Spinal cord (tissue), 10 donors: ENCODE data around the gene ANKS1A. TPM values are rescaled to one million over a fixed set of nuclear protein-coding genes. Genes with fewer than 3 reads are reported as not detected.
A peak's percentile ranks its signal among the peaks of the same experiment; 100 is the strongest.

ENCODE experiments used
- DNase-seq, 6 donors: peaks; one replicate each; pipeline versions ENCODE4 v3.0.0 to v3.0.0-alpha.2; 2013 to 2015; ENCODE audit warnings: low spot score in 6 of 6, low read depth in 4 of 6
- H3K27ac ChIP-seq: one replicate; pipeline ENCODE4 v1.5.1; 2013; ENCODE audit warnings: low read depth, low read length, control low read depth
- H3K27me3 ChIP-seq: one replicate; pipeline ENCODE4 v1.6.1; 2013; ENCODE audit warnings: low read length; ENCODE audit not compliant: control insufficient read depth, insufficient read depth
- H3K36me3 ChIP-seq: one replicate; pipeline ENCODE4 v1.6.1; 2013; ENCODE audit warnings: low read length; ENCODE audit not compliant: control insufficient read depth, insufficient read depth
- H3K4me1 ChIP-seq: one replicate; pipeline ENCODE4 v1.6.1; 2013; ENCODE audit warnings: low read length; ENCODE audit not compliant: control insufficient read depth, insufficient read depth
- H3K4me3 ChIP-seq: one replicate; pipeline ENCODE4 v1.5.1; 2013; ENCODE audit warnings: low read depth, low read length, control low read depth
- H3K9me3 ChIP-seq: one replicate; pipeline ENCODE4 v1.6.1; 2013; ENCODE audit warnings: low read length; ENCODE audit not compliant: control insufficient read depth, insufficient read depth
- WGBS: methylation state at CpG from one replicate; pipeline ENCODE4 v1.1.5; 2013; ENCODE audit warnings: missing lambda C conversion rate; ENCODE audit not compliant: insufficient coverage; 5-methylcytosine and 5-hydroxymethylcytosine counted together
- polyA plus RNA-seq, 2 donors: library from polyadenylated mRNA; unstranded; fragments of 120-200 nt; gene quantifications; one replicate each; pipeline ENCODE4 v1.2.1, GENCODE V29; 2013; ENCODE audit not compliant: insufficient read length in 2 of 2
- total RNA-seq, 2 donors: library from RNA; depleted of rRNA in 1 of 2; stranded (reverse); fragments of 120-200 nt in 1 of 2; fragments of >200 nt in 1 of 2; gene quantifications; one replicate each; pipeline versions ENCODE4 v1.2.3 to v1.2.4, GENCODE V29; 2013 to 2014
- donor health status: healthy.

The ANKS1A gene
- total and polyA plus RNA-seq, 4 donors = 31.1 to 53.6 (median 42.4) TPM

DNA sequence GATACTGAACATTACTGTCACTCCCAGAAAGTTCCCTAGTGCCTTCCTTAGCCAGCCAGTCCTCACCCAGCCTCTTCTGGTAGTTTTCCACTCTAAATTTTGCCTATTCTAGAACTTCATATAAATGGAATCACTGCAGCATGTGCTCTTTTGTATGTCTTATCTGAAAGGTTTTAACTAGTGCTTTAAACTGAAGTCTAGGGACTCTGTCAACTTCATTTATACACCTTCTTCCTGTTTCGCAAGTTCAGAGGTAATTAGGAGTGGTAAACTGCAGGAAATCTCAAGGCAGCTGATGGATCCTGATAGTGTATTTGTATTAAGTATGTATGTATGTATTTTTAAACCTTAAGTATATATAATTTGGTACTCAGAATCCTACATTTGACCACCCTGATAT lies 157.8 kb downstream of the ANKS1A start:
- no peaks in the 10 kb centered on the region for H3K36me3 ChIP-seq
- no peaks in the 10 kb centered on the region for H3K9me3 ChIP-seq
- peaks cover 60% of the 10 kb centered on the region for H3K4me1 ChIP-seq
- no peak for DNase-seq
- no CpG with 5 or more reads among the region's 1 CpG for WGBS
- H3K27ac ChIP-seq = peak overlapping the region; percentile 82
- H3K4me3 ChIP-seq = no peak overlapping the region
- no peaks in the 10 kb centered on the region for H3K27me3 ChIP-seq

DNA sequence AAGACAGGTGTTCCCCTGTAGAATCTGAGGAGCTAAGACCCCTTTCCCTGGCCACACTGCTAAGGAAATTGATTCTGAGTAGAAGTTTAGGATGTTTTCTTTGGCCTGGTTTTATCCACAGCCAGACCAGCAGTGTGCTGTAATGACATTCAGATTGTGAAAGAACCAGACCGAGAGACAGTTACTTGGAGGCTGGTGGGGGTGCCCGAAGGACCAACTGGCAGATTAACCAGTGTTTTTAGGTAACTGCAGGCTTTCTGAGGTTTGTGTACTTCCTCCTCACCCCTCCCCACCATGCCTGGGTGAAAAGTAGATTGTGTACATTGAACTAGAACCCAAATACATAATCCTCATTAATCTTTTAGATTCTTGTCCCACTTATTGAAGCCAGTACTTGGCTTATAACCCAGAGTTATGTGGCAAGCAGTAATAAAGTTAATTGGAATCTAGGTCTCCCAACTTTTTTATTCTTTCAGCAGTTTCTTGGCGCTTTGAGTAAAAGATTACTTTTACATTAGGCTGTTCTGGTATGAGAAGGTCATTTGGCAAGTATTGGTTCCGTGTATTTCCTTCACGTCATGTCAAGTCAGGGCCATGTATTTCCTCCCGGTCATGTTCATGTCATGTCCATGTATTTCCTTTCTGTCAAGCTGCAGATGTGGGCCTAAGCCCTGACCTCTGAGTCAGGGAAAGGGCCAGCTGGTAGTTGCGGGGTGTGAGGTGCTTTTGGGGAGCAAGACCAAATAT lies 158.4 kb downstream of the ANKS1A start:
- 77% methylated on average over 5 of the region's 7 CpGs for WGBS
- H3K4me3 ChIP-seq = no peak overlapping the region
- H3K4me1 ChIP-seq = peaks cover 66% of the 10 kb centered on the region
- DNase-seq = no peak
- H3K9me3 ChIP-seq = no peaks in the 10 kb centered on the region
- no peaks in the 10 kb centered on the region for H3K27me3 ChIP-seq
- H3K36me3 ChIP-seq = no peaks in the 10 kb centered on the region
- peak overlapping the region; percentile 82 for H3K27ac ChIP-seq

DNA sequence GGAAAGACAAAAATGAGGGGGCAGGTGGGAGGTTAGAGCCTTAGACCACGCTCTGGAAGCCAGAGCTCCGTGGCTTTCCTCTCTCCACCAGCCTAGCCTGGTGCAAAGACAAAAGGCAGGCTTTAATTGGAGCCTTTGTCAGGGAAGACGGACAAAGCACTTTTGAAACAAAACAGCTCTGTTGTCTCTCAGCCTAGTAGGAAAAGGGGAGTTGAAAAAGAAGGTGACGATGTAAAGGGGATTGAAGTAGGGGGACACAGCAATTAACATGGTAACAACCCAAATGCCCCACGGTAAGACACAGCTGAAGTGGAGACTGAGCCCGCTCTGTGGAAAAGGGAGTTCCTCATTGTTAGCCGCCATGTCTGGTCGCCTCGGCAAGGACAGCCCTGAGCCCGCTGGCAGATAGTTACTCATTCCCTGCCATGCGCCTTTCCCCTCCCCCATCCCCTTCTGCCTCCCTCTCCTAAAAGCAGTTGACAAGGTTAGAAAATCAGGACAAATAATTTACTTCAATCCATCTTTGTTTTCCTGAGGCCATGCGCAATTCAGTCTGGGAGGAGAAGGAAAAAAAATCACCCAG lies 159.1 kb downstream of the ANKS1A start:
- Histone ChIP-seq H3K9me3 (no peaks in the 10 kb centered on the region), H3K4me3 (no peak overlapping the region), H3K27me3 (no peaks in the 10 kb centered on the region), H3K4me1 (peaks cover 69% of the 10 kb centered on the region), H3K27ac (peak overlapping the region; percentile 82), H3K36me3 (no peaks in the 10 kb centered on the region)
- DNase-seq = peak in 2 of 6 donors; percentile 76 to 87
- WGBS = 10% methylated on average over 11 of the region's 12 CpGs

- Histone ChIP-seq H3K4me3 (no peak overlapping the region), H3K27ac (peak overlapping the region; percentile 82), H3K36me3 (no peaks in the 10 kb centered on the region), H3K9me3 (no peaks in the 10 kb centered on the region), H3K27me3 (no peaks in the 10 kb centered on the region), H3K4me1 (peaks cover 72% of the 10 kb centered on the region)
- DNase-seq = peak in 3 of 6 donors; percentile 62 to 93 (median 85)
- 13% methylated on average over 11 of the region's 11 CpGs for WGBS
Measured at GRCh38 chr6:35048631-35049083, 159.6 kb downstream of the ANKS1A start.

- 62% methylated on average over 3 of the region's 10 CpGs for WGBS
- H3K4me1 ChIP-seq = peaks cover 72% of the 10 kb centered on the region
- DNase-seq = peak in 1 of 6 donors; percentile 58
- no peaks in the 10 kb centered on the region for H3K36me3 ChIP-seq
- no peaks in the 10 kb centered on the region for H3K27me3 ChIP-seq
- peak overlapping the region; percentile 82 for H3K27ac ChIP-seq
- H3K9me3 ChIP-seq = no peaks in the 10 kb centered on the region
- no peak overlapping the region for H3K4me3 ChIP-seq
Measured at GRCh38 chr6:35049156-35049735, 160.2 kb downstream of the ANKS1A start.

- peak overlapping the region; percentile 82 for H3K27ac ChIP-seq
- no peak overlapping the region for H3K4me3 ChIP-seq
- no peaks in the 10 kb centered on the region for H3K9me3 ChIP-seq
- no peaks in the 10 kb centered on the region for H3K27me3 ChIP-seq
- WGBS = 45% methylated on average over 3 of the region's 10 CpGs
- H3K36me3 ChIP-seq = peaks cover 4% of the 10 kb centered on the region
- peak in 2 of 6 donors; percentile 71 to 89 for DNase-seq
- peaks cover 68% of the 10 kb centered on the region for H3K4me1 ChIP-seq
Measured at GRCh38 chr6:35049900-35050756, 161.1 kb downstream of the ANKS1A start.

DNA sequence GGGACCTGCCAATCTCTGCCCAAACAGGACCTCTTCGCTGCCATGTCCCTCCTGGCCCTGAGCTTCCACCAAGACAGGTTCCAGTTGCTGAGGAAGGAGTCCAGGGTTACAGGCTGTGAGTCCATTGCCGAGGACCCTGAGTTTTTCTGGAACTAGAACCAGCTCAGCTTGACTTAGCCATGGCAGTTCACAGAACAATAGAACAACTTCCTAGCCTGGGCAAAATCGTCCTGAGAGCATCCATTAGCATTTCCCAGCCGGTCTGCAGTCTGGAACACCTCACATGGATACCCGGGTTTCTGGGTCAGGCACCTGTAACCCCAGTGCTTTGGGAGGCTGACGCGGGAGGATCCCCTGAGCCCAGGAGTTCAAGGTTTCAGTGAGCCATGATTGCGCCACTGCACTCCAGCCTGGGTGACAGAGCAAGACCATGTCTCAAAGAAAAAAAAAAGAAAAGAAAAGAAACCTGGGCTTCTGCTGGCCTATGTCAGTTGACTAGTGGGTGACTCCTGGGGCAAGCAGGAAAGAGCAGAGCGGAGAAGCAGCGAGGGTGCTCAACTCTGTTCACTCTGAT lies 161.8 kb downstream of the ANKS1A start:
- WGBS = 63% methylated on average over 10 of the region's 10 CpGs
- H3K27ac ChIP-seq = peak overlapping the region; percentile 82
- H3K4me1 ChIP-seq = peaks cover 64% of the 10 kb centered on the region
- H3K4me3 ChIP-seq = no peak overlapping the region
- H3K36me3 ChIP-seq = peaks cover 4% of the 10 kb centered on the region
- no peak for DNase-seq
- no peaks in the 10 kb centered on the region for H3K27me3 ChIP-seq
- H3K9me3 ChIP-seq = no peaks in the 10 kb centered on the region

DNA sequence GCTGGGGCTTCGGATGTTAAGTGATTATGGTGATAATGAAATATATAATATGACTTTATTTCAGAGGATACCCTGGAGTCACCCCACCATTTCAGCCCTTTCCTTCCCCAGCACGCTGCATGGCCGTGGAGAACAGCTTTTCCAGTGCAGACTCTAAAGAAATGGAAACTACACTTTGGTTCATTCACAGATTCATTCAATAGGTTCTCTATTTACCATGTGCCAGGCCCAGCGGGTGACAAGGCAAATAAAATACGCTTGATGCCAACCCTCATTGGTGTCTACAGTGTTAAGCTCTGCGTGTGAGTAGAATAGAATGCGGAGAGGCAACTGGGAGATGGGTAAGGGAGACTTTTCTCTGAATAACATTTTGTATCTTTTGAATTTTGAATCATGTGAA lies 162.3 kb downstream of the ANKS1A start:
- 6% methylated on average over 2 of the region's 7 CpGs for WGBS
- Histone ChIP-seq H3K27ac (peak overlapping the region; percentile 82), H3K9me3 (no peaks in the 10 kb centered on the region), H3K36me3 (peaks cover 4% of the 10 kb centered on the region), H3K27me3 (no peaks in the 10 kb centered on the region), H3K4me1 (peaks cover 64% of the 10 kb centered on the region), H3K4me3 (no peak overlapping the region)
- peak in 2 of 6 donors; percentile 89 to 91 for DNase-seq

GRCh38 chr6:35051997-35052583 lies 163.0 kb downstream of the ANKS1A start:
- Histone ChIP-seq H3K27me3 (no peaks in the 10 kb centered on the region), H3K4me1 (peaks cover 71% of the 10 kb centered on the region), H3K27ac (peak overlapping the region; percentile 82), H3K36me3 (peaks cover 10% of the 10 kb centered on the region), H3K9me3 (no peaks in the 10 kb centered on the region), H3K4me3 (no peak overlapping the region)
- no CpG with 5 or more reads among the region's 7 CpGs for WGBS
- DNase-seq = no peak
